Loucy (cell line): ENCODE measurements around the gene KRT3.

Experiments
- CTCF ChIP-seq: fragments of 200-600 bp; sonication (generic); conservative IDR thresholded peaks from 2 replicates; pipeline ENCODE4 v1.5.1; 2014; ENCODE audit warnings: mild to moderate bottlenecking, antibody characterized with exemption, low read length
- EZH2phosphoT487 ChIP-seq: fragments of 200-600 bp; IDR thresholded peaks from 2 replicates; pipeline ENCODE4 v1.6.1; 2018; ENCODE audit warnings: antibody characterized with exemption, mild to moderate bottlenecking, moderate library complexity, borderline replicate concordance

GRCh38 chr12:52784909-52785308, 11.0 kb downstream of the KRT3 start:
- TF ChIP-seq CTCF, result no peak
- no peak for TF ChIP-seq EZH2phosphoT487
